NB4 (cell line): ENCODE measurements around the gene FCAMR.

ENCODE experiments used
- DNase-seq: peaks from one replicate; pipeline ENCODE4 v3.0.0; 2010; ENCODE audit warnings: low read depth
- H3K4me3 ChIP-seq: one replicate; pipeline ENCODE4 v1.5.1; 2011; ENCODE audit warnings: mild to moderate bottlenecking, low read depth, low read length, moderate library complexity
- MAX ChIP-seq: IDR thresholded peaks from 2 replicates; pipeline ENCODE4 v1.6.1; 2011; ENCODE audit warnings: low read depth, low read length
- MYC ChIP-seq: IDR thresholded peaks from 2 replicates; pipeline ENCODE4 v1.6.1; 2011; ENCODE audit warnings: low read depth, low read length
- POLR2A ChIP-seq: IDR thresholded peaks from 2 replicates; pipeline ENCODE4 v1.6.1; 2011; ENCODE audit warnings: mild to moderate bottlenecking; ENCODE audit not compliant: insufficient read length; ENCODE audit errors: extremely low read depth
- TF ChIP-seq, protein P1 (sequence below): IDR thresholded peaks from one replicate; pipeline ENCODE4 v1.5.1; 2012; ENCODE audit warnings: low read depth, low read length

FCAMR gene

GRCh38 chr1:207002724-207003146 lies 32.5 kb upstream of the FCAMR start:
- no peak overlapping the region for H3K4me3 ChIP-seq
- no peak for DNase-seq
- TF ChIP-seq MAX (no peak), MYC (no peak), POLR2A (no peak)
- TF ChIP-seq, protein P1, sequence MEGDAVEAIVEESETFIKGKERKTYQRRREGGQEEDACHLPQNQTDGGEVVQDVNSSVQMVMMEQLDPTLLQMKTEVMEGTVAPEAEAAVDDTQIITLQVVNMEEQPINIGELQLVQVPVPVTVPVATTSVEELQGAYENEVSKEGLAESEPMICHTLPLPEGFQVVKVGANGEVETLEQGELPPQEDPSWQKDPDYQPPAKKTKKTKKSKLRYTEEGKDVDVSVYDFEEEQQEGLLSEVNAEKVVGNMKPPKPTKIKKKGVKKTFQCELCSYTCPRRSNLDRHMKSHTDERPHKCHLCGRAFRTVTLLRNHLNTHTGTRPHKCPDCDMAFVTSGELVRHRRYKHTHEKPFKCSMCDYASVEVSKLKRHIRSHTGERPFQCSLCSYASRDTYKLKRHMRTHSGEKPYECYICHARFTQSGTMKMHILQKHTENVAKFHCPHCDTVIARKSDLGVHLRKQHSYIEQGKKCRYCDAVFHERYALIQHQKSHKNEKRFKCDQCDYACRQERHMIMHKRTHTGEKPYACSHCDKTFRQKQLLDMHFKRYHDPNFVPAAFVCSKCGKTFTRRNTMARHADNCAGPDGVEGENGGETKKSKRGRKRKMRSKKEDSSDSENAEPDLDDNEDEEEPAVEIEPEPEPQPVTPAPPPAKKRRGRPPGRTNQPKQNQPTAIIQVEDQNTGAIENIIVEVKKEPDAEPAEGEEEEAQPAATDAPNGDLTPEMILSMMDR = no peak

DNA sequence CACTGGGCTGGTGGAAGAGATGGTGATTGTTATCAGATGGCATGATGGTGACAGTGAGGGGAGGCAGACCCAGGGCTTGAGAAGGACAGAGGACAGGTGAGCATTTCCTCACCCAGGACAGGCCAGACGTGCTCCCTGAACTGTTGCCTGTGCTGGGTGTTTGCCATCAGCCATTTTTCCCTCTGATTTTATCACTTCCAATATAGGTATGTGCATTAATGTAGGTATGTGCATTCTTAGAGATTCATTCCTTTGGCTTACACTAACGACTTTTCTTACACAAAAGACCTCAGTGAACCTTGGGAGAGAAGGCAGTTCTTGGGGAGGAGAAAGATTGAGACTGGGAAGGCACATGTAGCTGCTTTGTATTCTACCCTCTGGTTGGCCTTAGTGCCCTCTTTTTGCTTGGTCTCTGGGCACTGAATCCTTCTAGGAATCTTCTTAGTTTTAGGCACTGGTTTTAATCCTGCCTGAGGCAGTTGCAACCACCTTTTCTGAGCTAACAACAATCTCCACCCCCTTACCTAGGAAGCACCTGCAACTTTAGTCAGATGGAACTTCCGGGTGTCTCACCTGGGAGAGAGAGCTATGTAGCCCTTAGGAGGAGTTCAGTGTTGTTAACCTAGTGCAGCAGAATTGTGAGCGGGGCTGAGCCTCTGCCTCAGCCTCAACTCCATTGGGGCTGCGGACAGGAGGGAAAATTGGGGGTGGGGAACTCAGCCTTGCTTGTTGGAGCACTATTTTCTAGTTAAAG lies 31.4 kb upstream of the FCAMR start:
- DNase-seq = no peak
- no peak overlapping the region for H3K4me3 ChIP-seq
- TF ChIP-seq, protein P1 = no peak
- no peak for TF ChIP-seq MYC

GRCh38 chr1:207000651-207001291 lies 30.5 kb upstream of the FCAMR start:
- TF ChIP-seq, protein P1 = no peak
- TF ChIP-seq MYC (no peak), POLR2A (no peak), MAX (no peak)
- DNase-seq = no peak
- no peak overlapping the region for H3K4me3 ChIP-seq

DNA sequence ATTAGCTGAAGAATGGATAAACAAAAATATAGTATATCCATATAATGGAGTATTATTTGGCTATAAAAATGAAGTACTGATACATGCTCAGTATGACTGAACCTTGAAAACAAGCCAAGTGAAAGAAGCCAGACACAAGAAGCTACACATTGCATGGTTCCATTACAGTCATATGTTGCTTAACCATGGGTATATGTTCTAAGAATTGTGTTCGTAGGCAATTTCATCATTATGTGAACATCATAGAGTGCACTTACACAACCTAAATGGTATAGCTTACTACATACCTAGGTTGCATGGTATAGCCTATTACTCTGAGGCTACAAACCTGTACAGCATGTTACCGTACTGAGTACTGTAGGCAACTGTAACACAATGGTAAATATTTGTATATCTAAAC lies 28.6 kb upstream of the FCAMR start:
- TF ChIP-seq POLR2A (no peak), MYC (no peak), MAX (no peak)
- TF ChIP-seq, protein P1 = no peak
- DNase-seq = no peak
- H3K4me3 ChIP-seq = no peak overlapping the region

DNA sequence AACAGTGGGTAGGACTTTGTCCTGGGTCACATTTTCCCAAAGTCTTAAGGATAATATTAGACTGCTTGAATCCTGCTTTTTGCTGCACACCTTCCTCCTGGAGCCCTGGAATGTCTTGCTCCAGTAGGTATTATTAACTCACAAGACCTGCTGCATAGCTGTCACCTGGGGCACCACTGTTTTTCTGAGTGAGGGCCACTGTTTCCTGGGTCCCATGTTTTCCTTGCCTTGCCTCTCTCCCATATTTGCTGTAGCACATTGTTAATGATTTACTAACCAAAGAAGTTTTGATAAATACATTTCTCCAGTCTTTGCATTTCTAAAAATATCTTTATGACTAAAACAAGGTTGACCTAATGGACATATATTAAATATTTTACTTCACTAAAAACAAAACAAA lies 22.5 kb upstream of the FCAMR start:
- no peak for TF ChIP-seq MYC
- TF ChIP-seq, protein P1 = no peak
- TF ChIP-seq POLR2A = no peak
- TF ChIP-seq MAX = no peak
- no peak overlapping the region for H3K4me3 ChIP-seq
- DNase-seq = no peak
